ENCODE data around the gene CCDC197.

Gene CCDC197

GRCh38 chr14:94001501-94002396 lies 4.6 kb downstream of the CCDC197 start:
- DNase-seq: peak; percentile 41

- DNase-seq: no peak
Measured at GRCh38 chr14:94003397-94003796, 6.3 kb downstream of the CCDC197 start.

- no peak for DNase-seq
Measured at GRCh38 chr14:94004015-94004414, 6.9 kb downstream of the CCDC197 start.

- DNase-seq: no peak
Measured at GRCh38 chr14:94005324-94006073, 8.4 kb downstream of the CCDC197 start.

GRCh38 chr14:94008234-94008633 lies 11.1 kb downstream of the CCDC197 start:
- no peak for DNase-seq

- peak; percentile 66 for DNase-seq
Measured at GRCh38 chr14:94009767-94010166, 12.7 kb downstream of the CCDC197 start.

- DNase-seq: no peak
Measured at GRCh38 chr14:94010625-94011024, 13.5 kb downstream of the CCDC197 start.

- DNase-seq: no peak
Measured at GRCh38 chr14:94011795-94012194, 14.7 kb downstream of the CCDC197 start.

- no peak for DNase-seq
Measured at GRCh38 chr14:94014382-94014781, 17.3 kb downstream of the CCDC197 start.

- DNase-seq: no peak
Measured at GRCh38 chr14:94015223-94015622, 18.1 kb downstream of the CCDC197 start.

GRCh38 chr14:94016446-94016976 lies 19.4 kb downstream of the CCDC197 start:
- no peak for DNase-seq

GRCh38 chr14:94018308-94018707 lies 21.2 kb downstream of the CCDC197 start:
- no peak for DNase-seq

- no peak for DNase-seq
Measured at GRCh38 chr14:94019329-94019728, 22.2 kb downstream of the CCDC197 start.

GRCh38 chr14:94020267-94020666 lies 23.2 kb downstream of the CCDC197 start:
- no peak for DNase-seq

- DNase-seq: no peak
Measured at GRCh38 chr14:94021001-94021400, 23.9 kb downstream of the CCDC197 start.

- no peak for DNase-seq
Measured at GRCh38 chr14:94021416-94022157, 24.5 kb downstream of the CCDC197 start.

GRCh38 chr14:94022532-94023411 lies 25.7 kb downstream of the CCDC197 start:
- DNase-seq: no peak

- no peak for DNase-seq
Measured at GRCh38 chr14:94024549-94024948, 27.4 kb downstream of the CCDC197 start.

GRCh38 chr14:94025720-94026119 lies 28.6 kb downstream of the CCDC197 start:
- DNase-seq: no peak

GRCh38 chr14:94026173-94026888 lies 29.2 kb downstream of the CCDC197 start, which contains the start of gene OTUB2:
Gene OTUB2 (plus strand): TSS chr14:94026340. CDS start chr14:94026538, 198 bp downstream.
- peak; percentile 99 for DNase-seq

- no peak for DNase-seq
Measured at GRCh38 chr14:94026889-94027469, 29.9 kb downstream of the CCDC197 start.
